T-helper 22 cell (primary cell): Measurements from ENCODE around the gene DUSP15.

Experiments
- DNase-seq: peaks from one replicate; pipeline ENCODE4 v3.0.0-alpha.2; 2020; ENCODE audit warnings: low read depth

DUSP15 gene

GRCh38 chr20:31860390-31861134, 9.8 kb downstream of the DUSP15 start:
- no peak for DNase-seq

DNA sequence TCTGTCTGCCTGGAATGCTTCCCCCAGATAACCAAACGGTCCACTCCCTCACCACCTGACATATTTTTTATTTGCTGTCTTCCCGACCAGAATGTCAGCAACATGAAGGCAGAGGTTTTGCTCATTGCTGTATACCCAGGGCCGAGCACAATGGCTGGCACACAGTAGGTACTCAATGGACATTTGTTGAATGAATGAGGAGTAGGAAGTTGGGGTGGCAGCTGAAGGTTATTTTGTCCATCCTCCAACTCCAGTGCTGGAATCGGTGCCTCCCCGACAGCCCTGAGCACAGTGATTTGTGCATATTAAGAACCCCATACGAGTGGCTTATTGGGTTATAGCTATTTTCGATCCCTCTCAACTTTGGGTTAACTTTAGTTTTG, 10.3 kb downstream of the DUSP15 start:
- no peak for DNase-seq

DNA sequence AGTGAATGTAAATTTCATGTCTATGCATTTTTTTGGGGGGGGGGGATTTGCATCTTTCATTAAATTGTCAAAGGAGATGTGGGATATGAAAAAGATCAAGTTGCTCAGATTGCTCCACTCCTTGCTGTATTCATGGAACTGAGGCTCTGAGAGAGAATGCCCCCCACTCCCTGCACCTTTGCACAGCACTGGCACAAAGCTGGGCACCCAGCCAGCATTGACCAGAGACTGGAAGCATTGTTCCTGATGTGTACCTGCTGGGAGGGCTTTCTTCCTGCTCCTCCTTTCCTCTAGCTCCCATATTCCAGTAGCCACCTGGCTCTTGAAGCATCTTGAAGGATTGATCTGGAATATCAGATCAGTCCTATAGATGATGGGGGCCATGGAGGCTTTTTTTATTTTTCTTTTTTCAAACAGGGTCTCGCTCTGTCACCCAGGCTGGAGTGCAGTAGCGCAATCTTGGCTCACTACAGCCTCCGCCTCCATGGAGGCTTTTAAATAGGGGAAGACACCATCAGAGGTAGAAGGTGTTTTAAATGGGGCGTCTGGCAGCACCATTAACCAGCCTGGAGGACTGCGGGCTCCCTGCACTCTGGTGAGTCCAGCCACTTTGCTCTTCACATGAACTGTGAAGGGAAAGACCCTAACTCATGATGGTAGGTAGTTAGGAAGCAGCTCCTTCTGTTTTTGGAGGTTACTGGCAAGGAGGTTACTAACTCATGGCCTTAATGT, 10.9 kb downstream of the DUSP15 start:
- no peak for DNase-seq

DNA sequence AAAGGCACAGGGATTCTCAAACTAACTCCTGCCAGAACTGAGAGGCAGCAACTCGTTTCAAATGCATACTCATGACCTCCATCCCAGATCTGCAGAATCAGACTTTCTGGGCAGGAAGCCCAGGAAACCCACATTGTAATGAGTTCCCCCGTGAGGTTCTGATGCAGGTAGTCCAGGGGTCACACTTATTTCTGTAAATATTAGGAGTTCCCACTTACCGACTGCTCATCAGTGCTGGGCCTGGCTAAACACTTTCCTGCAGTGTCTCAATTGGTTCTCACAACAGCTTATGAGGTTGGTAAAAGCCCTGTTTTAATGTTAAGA, 11.6 kb downstream of the DUSP15 start:
- DNase-seq: no peak

DNA sequence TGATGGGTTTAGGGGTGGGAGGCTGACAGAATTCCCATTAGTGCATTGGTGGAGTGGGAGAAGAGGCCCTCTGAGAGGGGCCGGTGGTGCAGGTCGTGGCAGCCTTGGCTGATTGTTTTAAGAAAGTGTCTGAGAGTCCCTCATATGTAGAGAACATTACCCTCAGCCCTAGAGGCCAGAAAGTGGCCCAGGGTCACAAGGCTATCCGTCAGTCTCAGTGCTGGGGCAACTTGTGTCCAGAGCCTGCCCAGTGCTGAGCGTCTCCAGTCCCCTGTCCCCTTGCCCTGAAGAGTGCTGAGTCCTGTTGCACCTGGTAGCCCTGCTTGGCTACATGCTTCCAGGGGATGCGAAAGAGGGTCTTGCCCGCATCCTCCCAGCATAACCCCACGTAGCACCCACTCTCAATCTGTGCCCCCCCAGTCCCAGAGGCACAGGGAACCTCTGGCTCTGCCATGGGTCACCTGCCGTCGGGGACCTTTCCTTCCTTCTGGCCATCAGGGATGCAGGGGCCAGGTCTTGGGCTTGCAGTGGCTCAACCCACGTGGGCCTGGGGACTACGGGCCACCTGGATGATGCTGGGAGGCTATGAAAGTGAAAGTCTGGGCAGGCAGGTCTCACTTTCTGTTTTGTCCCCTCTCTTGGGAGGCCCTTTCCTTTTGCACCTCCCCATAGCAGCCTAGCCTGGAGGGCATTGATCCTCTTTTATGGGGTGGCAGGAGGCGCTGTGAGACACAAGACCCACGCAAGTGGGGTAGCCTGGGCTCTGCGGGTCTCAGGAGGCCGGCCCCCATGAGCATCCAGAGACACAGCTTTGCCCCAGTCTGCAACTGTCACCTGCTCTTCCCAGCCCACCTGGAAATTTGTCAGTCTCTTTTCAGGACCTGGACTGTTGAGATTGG, 12.2 kb downstream of the DUSP15 start:
- DNase-seq: no peak

DNA sequence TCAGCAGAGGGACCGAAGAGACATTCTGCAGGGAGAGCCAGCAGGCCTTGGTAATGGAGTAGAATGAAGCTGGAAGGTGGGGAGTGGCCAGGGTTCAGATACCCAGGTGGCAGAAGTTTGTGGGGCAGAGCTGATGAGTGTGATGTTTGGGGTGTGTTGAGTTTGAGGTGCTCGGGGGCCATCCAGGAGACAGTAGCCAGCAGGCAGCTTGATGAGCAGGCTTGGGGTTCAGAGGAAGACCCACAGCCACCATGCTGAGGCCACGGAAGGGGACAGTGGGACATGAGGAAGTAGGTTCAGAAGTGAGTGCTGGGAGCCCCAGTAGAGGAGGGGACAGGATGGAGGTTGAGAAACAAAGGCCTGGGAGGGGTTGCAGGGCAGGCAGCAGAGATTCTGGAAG, 13.8 kb downstream of the DUSP15 start:
- no peak for DNase-seq

DNA sequence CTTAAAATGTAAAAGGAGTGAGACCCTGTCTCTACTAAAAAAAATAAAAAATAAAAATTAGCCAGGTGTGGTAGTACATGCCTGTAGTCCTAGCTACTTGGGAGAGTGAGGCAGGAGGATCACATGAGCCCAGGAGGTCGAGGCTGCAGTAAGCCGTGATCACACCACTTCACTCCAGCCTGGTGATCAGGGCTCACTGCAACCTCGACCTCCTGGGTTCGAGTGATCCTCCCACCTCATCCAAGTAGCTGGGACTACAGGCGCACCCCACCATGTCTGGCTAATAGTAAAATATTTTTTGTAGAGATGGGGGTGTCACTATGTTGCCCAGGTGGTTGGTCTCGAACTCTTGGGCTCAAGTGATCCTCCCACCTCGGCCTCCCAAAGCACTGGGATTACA, 16.8 kb downstream of the DUSP15 start:
- DNase-seq: no peak

DNA sequence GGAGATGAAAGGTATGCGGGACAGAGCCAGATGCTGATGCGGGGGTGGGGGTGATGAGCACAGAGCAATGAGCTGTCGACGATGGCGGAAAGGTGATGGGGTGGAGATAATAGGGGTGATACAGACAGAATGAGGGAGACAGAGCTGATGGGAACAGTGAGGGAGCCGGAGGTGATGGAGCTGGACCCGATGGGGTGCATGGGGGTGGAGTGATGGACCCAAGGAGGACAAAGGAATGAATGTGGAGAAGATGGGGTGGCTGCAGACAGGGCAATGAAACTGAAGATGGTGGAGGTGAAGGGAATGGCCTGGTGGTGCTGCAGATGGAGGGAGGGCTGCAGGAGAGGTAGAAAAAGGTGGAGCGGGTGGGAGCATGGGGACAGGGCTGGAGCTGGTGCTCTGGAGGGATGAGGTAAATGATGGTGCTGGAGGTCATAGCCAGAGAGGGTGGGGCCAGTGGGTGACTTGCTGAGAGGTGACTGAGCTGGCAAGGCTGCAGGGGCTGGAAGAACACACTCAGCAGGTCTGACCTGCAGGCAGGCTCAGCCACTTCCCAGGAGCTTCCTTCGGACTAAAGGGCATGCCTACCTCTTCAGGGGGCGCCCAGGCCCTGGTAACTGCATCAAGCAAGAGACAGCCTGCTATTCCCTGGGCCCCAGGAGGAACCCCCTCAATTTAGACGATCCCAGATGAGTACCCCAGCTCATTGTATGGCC, 18.9 kb downstream of the DUSP15 start:
- DNase-seq: no peak

- DNase-seq: no peak
Measured at GRCh38 chr20:31849306-31849930, 20.9 kb downstream of the DUSP15 start.

- no peak for DNase-seq
Measured at GRCh38 chr20:31848088-31848999, 22.0 kb downstream of the DUSP15 start.

- no peak for DNase-seq
Measured at GRCh38 chr20:31846793-31847138, 23.6 kb downstream of the DUSP15 start.

- DNase-seq: no peak
Measured at GRCh38 chr20:31845300-31845863, 24.9 kb downstream of the DUSP15 start, which contains the start of gene FOXS1. Gene FOXS1, minus strand, starts transcription at chr20:31845604. Its CDS starts 62 bp downstream, at chr20:31845542.

- DNase-seq: no peak
Measured at GRCh38 chr20:31844737-31845299, 25.5 kb downstream of the DUSP15 start.

GRCh38 chr20:31843881-31844280, 26.4 kb downstream of the DUSP15 start:
- DNase-seq: no peak

DNA sequence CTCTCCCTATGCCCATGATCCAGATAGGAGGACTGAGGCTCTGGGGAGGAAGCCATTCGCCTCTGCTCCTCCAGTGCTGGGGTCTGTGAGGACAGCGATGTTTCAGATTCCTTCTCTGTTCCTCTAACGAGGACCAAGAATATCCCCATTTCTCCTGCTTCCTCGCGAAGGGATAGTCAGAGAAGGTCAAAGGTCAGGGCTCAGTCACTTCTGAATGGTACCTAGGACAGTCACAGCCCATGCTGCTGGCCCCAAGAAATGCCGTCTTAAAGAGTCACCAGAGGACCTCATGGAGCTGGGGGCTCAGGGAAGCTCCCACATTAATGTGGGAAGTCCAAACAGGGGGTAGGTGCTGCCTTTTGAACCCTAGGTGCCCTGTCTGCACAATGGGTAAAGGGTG, 27.0 kb downstream of the DUSP15 start:
- no peak for DNase-seq

DNA sequence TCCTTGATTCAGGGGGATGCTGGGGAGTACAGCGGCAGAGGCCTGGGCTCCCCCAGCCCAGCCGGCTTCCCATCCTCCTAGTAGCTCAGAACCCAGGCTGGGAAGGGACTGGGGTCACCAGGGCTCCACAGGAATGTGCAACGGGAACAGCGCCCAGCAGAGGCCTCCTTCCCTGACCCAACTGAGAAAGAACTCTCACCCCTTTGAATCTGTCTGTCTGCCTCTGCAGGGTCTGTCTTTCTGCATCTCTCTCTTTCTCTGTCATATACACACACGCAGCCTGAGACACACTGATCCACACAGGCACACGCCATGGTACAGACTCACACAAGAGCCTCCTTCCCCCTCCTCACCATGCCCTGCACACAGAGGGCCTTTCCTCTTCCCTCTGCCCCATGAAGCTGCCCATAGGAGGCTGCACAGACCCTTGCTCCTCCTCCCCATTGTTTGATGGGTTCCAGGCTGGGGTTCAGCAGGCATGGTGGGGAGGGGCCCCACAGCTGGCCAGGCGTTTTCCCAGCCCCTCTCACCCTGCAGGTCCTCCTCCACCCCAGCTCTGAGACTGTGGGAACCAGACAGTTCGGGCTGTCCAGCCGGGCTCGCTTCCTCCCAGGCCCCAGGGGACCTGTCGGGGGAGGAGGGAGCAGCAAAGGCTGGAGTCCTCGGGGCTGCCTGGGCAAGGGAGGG, 27.7 kb downstream of the DUSP15 start:
- no peak for DNase-seq

DNA sequence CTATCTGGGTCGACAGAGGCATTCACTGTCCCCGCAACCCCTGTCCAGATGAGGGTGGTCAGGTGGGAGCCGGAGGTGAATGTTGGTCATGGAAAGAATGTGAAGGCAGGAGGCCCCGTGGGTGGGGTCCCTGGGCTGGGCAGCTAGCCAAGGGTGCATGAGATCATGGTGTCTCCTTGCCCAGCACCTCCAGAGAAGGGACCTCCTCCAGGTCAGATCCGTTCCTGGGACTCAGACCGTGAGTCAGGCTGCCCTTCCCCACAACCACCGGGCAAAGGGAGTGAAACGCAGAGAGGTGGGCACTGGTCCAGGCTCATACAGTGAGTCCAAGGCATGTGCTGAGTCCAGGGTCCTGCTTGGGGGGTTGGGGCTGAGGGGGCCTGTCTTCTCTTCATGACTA, 28.4 kb downstream of the DUSP15 start:
- no peak for DNase-seq

DNA sequence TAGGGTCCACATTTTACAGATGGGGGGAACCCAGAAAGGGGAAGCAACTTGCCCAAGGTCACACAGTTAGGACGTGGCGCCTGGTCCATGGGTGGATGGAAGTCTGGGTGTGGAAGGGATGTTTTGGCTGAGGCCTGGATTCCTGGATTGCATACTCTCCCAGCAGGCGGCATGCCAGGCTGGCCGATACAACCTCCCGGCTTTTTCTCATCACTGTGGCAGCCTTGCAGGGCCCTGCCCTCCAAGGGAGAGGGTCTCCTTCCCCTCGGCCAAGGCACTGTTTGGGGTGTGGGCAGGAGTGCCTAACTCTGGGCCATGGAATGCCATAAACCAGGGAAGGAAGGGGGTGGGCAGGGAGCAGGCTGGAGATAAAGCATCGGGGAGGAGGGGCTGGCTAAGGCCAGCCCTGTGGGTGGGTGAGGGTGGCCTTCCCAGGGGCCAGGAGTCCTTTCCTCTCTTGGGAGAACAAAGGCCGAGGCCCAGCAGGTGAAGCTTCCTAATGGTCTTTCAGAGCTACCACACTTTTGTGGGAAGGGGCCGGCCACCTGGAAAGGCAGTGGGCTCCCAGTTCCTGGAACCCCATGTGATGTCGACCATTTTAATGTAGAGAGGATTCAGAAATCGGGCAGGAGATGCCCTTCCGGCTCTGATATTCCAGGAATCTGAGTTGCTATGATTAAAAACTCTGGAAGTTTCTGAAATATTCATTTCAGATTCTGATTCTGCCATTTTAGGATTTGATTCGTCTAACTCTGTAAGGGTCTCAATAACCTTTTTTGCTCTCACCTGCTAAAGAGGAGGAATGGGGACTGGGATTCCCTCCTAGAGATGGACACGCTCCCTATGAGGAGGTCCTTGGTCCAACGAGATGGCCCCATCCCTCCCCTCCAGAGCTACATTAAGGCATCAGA, 29.2 kb downstream of the DUSP15 start:
- no peak for DNase-seq
